Activated naive CD8-positive, alpha-beta T cell treated with anti-CD3 and anti-CD28 coated beads, Interleukin-2, amount 10 ng/mL, durations not matched to agents 7 days and 5 days (primary cell): ENCODE data around the gene STX17. TPM values are rescaled to one million over a fixed set of nuclear protein-coding genes. Genes with fewer than 3 reads are reported as not detected.

ENCODE experiments used
- ATAC-seq: fragments of 150-1000 bp; cut with Tn5 transposase; one replicate; pipeline ENCODE4 v1.10.0; 2021; ENCODE audit warnings: low read depth, moderate library complexity
- POLR2A ChIA-PET: fragments of 350-600 bp; sonication (Branson Sonifier 250); formaldehyde crosslinking; loops from one replicate; lab custom pipeline; 2021; ENCODE audit warnings: antibody characterized with exemption; lab: Charles Lee
- DNase-seq: peaks from one replicate; pipeline ENCODE4 v3.0.0; 2021
- H3K27ac Mint-ChIP-seq: one replicate; pipeline ENCODE4 v1.8.0; 2022; ENCODE audit warnings: mild to moderate bottlenecking, mixed read lengths
- H3K27me3 Mint-ChIP-seq: one replicate; pipeline ENCODE4 v1.8.0; 2022; ENCODE audit warnings: mild to moderate bottlenecking, moderate library complexity, mixed read lengths
- H3K36me3 Mint-ChIP-seq: one replicate; pipeline ENCODE4 v1.8.0; 2021; ENCODE audit warnings: mild to moderate bottlenecking, mixed read lengths
- H3K4me1 Mint-ChIP-seq: one replicate; pipeline ENCODE4 v1.8.0; 2021; ENCODE audit warnings: mixed read lengths
- H3K4me3 Mint-ChIP-seq: one replicate; pipeline ENCODE4 v1.8.0; 2022; ENCODE audit warnings: mild to moderate bottlenecking, moderate library complexity, mixed read lengths
- H3K9me3 Mint-ChIP-seq: one replicate; pipeline ENCODE4 v1.8.0; 2021; ENCODE audit warnings: mixed read lengths
- total RNA-seq, 2 experiments: library from RNA; stranded (reverse); gene quantifications; one replicate each; pipeline ENCODE4 v1.2.3, GENCODE V29; 2021

STX17 gene
- total RNA-seq, 2 experiments from 2014 or later = 46.0 to 47.1 TPM

GRCh38 chr9:99876190-99876589, 30.3 kb upstream of the STX17 start:
- no peaks in the 10 kb centered on the region for H3K4me1 Mint-ChIP-seq

GRCh38 chr9:99878651-99879050, 27.8 kb upstream of the STX17 start:
- POLR2A ChIA-PET = no interaction called here
- H3K9me3 Mint-ChIP-seq = peaks cover 4% of the 10 kb centered on the region
- DNase-seq (no peak), ATAC-seq (no peak)
- H3K4me1 Mint-ChIP-seq = no peaks in the 10 kb centered on the region
- H3K4me3 Mint-ChIP-seq = no peak overlapping the region
- H3K27ac Mint-ChIP-seq = no peak overlapping the region
- H3K27me3 Mint-ChIP-seq = peaks cover 4% of the 10 kb centered on the region
- H3K36me3 Mint-ChIP-seq = peaks cover 2% of the 10 kb centered on the region

More at GRCh38 chr9:99876190-99876589, 30.3 kb upstream of the STX17 start:
- DNase-seq = no peak
- H3K4me3 Mint-ChIP-seq = no peak overlapping the region
- peaks cover 4% of the 10 kb centered on the region for H3K27me3 Mint-ChIP-seq
- POLR2A ChIA-PET = no interaction called here
- H3K36me3 Mint-ChIP-seq = peaks cover 2% of the 10 kb centered on the region
- peaks cover 4% of the 10 kb centered on the region for H3K9me3 Mint-ChIP-seq
- no peak overlapping the region for H3K27ac Mint-ChIP-seq
- ATAC-seq = no peak

- H3K27ac Mint-ChIP-seq = no peak overlapping the region
- no peak for DNase-seq
- no peak for ATAC-seq
- peaks cover 1% of the 10 kb centered on the region for H3K9me3 Mint-ChIP-seq
- H3K4me1 Mint-ChIP-seq = peaks cover 3% of the 10 kb centered on the region
- no peaks in the 10 kb centered on the region for H3K27me3 Mint-ChIP-seq
- POLR2A ChIA-PET = no interaction called here
- no peak overlapping the region for H3K4me3 Mint-ChIP-seq
- H3K36me3 Mint-ChIP-seq = peaks cover 2% of the 10 kb centered on the region
Observed at GRCh38 chr9:99881769-99882168, 24.7 kb upstream of the STX17 start.

- Mint-ChIP-seq H3K4me3 (no peak overlapping the region), H3K27me3 (no peaks in the 10 kb centered on the region), H3K9me3 (no peaks in the 10 kb centered on the region), H3K4me1 (peaks cover 3% of the 10 kb centered on the region), H3K27ac (no peak overlapping the region), H3K36me3 (no peaks in the 10 kb centered on the region)
- POLR2A ChIA-PET = no interaction called here
- no peak for DNase-seq
- ATAC-seq = no peak
Observed at GRCh38 chr9:99885747-99886146, 20.7 kb upstream of the STX17 start.

GRCh38 chr9:99889120-99889519, 17.3 kb upstream of the STX17 start:
- Mint-ChIP-seq H3K9me3 (no peaks in the 10 kb centered on the region), H3K4me1 (peaks cover 3% of the 10 kb centered on the region), H3K27me3 (peaks cover 7% of the 10 kb centered on the region), H3K4me3 (no peak overlapping the region), H3K36me3 (no peaks in the 10 kb centered on the region), H3K27ac (no peak overlapping the region)
- ATAC-seq = no peak
- POLR2A ChIA-PET = no interaction called here
- no peak for DNase-seq

- POLR2A ChIA-PET = no interaction called here
- no peak overlapping the region for H3K27ac Mint-ChIP-seq
Observed at GRCh38 chr9:99894826-99895225, 11.6 kb upstream of the STX17 start.

GRCh38 chr9:99895510-99895909, 10.9 kb upstream of the STX17 start:
- Mint-ChIP-seq H3K27me3 (peaks cover 33% of the 10 kb centered on the region), H3K4me1 (no peaks in the 10 kb centered on the region), H3K27ac (no peak overlapping the region), H3K9me3 (no peaks in the 10 kb centered on the region), H3K36me3 (no peaks in the 10 kb centered on the region), H3K4me3 (no peak overlapping the region)
- no peak for ATAC-seq
- POLR2A ChIA-PET = interaction anchor here (0.6 kb wide), 1 partner anchor 8 kb away, joined by 3 read pairs; no protein-coding TSS in a partner anchor
- DNase-seq = no peak

More at GRCh38 chr9:99894826-99895225, 11.6 kb upstream of the STX17 start:
- H3K27me3 Mint-ChIP-seq = peaks cover 29% of the 10 kb centered on the region
- ATAC-seq = no peak
- no peaks in the 10 kb centered on the region for H3K9me3 Mint-ChIP-seq
- H3K36me3 Mint-ChIP-seq = no peaks in the 10 kb centered on the region
- no peak overlapping the region for H3K4me3 Mint-ChIP-seq
- no peaks in the 10 kb centered on the region for H3K4me1 Mint-ChIP-seq
- DNase-seq = no peak

GRCh38 chr9:99896119-99896518, 10.3 kb upstream of the STX17 start:
- no peaks in the 10 kb centered on the region for H3K36me3 Mint-ChIP-seq
- DNase-seq (no peak), ATAC-seq (no peak)
- no peak overlapping the region for H3K4me3 Mint-ChIP-seq
- no peak overlapping the region for H3K27ac Mint-ChIP-seq
- H3K9me3 Mint-ChIP-seq = no peaks in the 10 kb centered on the region
- POLR2A ChIA-PET = interaction anchor here (0.6 kb wide), 1 partner anchor 8 kb away, joined by 3 read pairs; no protein-coding TSS in a partner anchor
- H3K4me1 Mint-ChIP-seq = no peaks in the 10 kb centered on the region
- H3K27me3 Mint-ChIP-seq = peaks cover 33% of the 10 kb centered on the region

- POLR2A ChIA-PET = no interaction called here
- Mint-ChIP-seq H3K27me3 (peaks cover 22% of the 10 kb centered on the region), H3K27ac (no peak overlapping the region), H3K36me3 (no peaks in the 10 kb centered on the region), H3K9me3 (no peaks in the 10 kb centered on the region), H3K4me3 (no peak overlapping the region), H3K4me1 (peaks cover 22% of the 10 kb centered on the region)
- ATAC-seq = no peak
- DNase-seq = no peak
Observed at GRCh38 chr9:99903393-99903792, 3.1 kb upstream of the STX17 start.

GRCh38 chr9:99905833-99906402, 536 bp upstream of the STX17 start:
- peak overlapping the region; percentile 96 for H3K27ac Mint-ChIP-seq
- H3K4me1 Mint-ChIP-seq = peaks cover 30% of the 10 kb centered on the region
- peaks cover 12% of the 10 kb centered on the region for H3K27me3 Mint-ChIP-seq
- POLR2A ChIA-PET = interaction anchor here (0.7 to 1.5 kb wide), 5 partner anchors 12 to 304 kb away, joined by 3 to 5 read pairs (median 3); no protein-coding TSS in a partner anchor
- DNase-seq (no peak), ATAC-seq (no peak)
- H3K36me3 Mint-ChIP-seq = no peaks in the 10 kb centered on the region
- H3K4me3 Mint-ChIP-seq = peak overlapping the region; percentile 96
- no peaks in the 10 kb centered on the region for H3K9me3 Mint-ChIP-seq

- DNase-seq = no peak
- Mint-ChIP-seq H3K27me3 (peaks cover 3% of the 10 kb centered on the region), H3K27ac (peak overlapping the region; percentile 96), H3K9me3 (no peaks in the 10 kb centered on the region), H3K36me3 (peaks cover under 1% of the 10 kb centered on the region), H3K4me1 (peaks cover 30% of the 10 kb centered on the region), H3K4me3 (peak overlapping the region; percentile 96)
- POLR2A ChIA-PET = interaction anchor here (0.6 to 1.5 kb wide), 7 partner anchors 10 to 685 kb away, joined by 3 to 5 read pairs (median 3); partner anchors contain the start of genes ERP44 and INVS
- no peak for ATAC-seq
Observed at GRCh38 chr9:99907208-99907532, 716 bp downstream of the STX17 start.

- Mint-ChIP-seq H3K36me3 (peaks cover 10% of the 10 kb centered on the region), H3K9me3 (no peaks in the 10 kb centered on the region), H3K4me1 (peaks cover 24% of the 10 kb centered on the region), H3K27me3 (no peaks in the 10 kb centered on the region), H3K4me3 (no peak overlapping the region), H3K27ac (no peak overlapping the region)
- POLR2A ChIA-PET = no interaction called here
- DNase-seq (no peak), ATAC-seq (no peak)
Observed at GRCh38 chr9:99911600-99911999, 5.1 kb downstream of the STX17 start.

GRCh38 chr9:99916650-99917049, 10.2 kb downstream of the STX17 start:
- Mint-ChIP-seq H3K4me3 (no peak overlapping the region), H3K27ac (no peak overlapping the region), H3K9me3 (no peaks in the 10 kb centered on the region), H3K36me3 (peaks cover 34% of the 10 kb centered on the region), H3K27me3 (no peaks in the 10 kb centered on the region), H3K4me1 (peaks cover 14% of the 10 kb centered on the region)
- ATAC-seq = no peak
- DNase-seq = no peak
- POLR2A ChIA-PET = no interaction called here

- ATAC-seq (no peak), DNase-seq (no peak)
- Mint-ChIP-seq H3K4me1 (peaks cover 21% of the 10 kb centered on the region), H3K27me3 (no peaks in the 10 kb centered on the region), H3K36me3 (peaks cover 46% of the 10 kb centered on the region), H3K4me3 (no peak overlapping the region), H3K9me3 (peaks cover 2% of the 10 kb centered on the region), H3K27ac (no peak overlapping the region)
- POLR2A ChIA-PET = interaction anchor here (1.1 kb wide), 1 partner anchor 11 kb away, joined by 4 read pairs; the partner anchor contains the start of gene STX17
Observed at GRCh38 chr9:99918134-99918533, 11.7 kb downstream of the STX17 start.
